HG03457 (cell line): ENCODE measurements around the gene PCCA.

Source experiments
- ATAC-seq: cut with Tn5 transposase; IDR thresholded peaks from one replicate; pipeline ENCODE4 v1.9.1; 2021; ENCODE audit warnings: moderate number of reproducible peaks; ENCODE audit not compliant: unreplicated experiment

PCCA gene

GRCh38 chr13:100458673-100459072, 369.8 kb downstream of the PCCA start:
- no peak for ATAC-seq

GRCh38 chr13:100459747-100460146, 370.9 kb downstream of the PCCA start:
- no peak for ATAC-seq

- no peak for ATAC-seq
Observed at GRCh38 chr13:100460266-100460665, 371.4 kb downstream of the PCCA start.

GRCh38 chr13:100460791-100461190, 371.9 kb downstream of the PCCA start:
- ATAC-seq: no peak

GRCh38 chr13:100461309-100462030, 372.6 kb downstream of the PCCA start:
- ATAC-seq: no peak

- ATAC-seq: no peak
Observed at GRCh38 chr13:100464006-100464405, 375.1 kb downstream of the PCCA start.

- ATAC-seq: no peak
Observed at GRCh38 chr13:100465558-100465957, 376.7 kb downstream of the PCCA start.

GRCh38 chr13:100470866-100471505, 382.1 kb downstream of the PCCA start:
- no peak for ATAC-seq

GRCh38 chr13:100473087-100473486, 384.2 kb downstream of the PCCA start:
- ATAC-seq: no peak

- no peak for ATAC-seq
Observed at GRCh38 chr13:100473501-100474044, 384.7 kb downstream of the PCCA start.

- ATAC-seq: no peak
Observed at GRCh38 chr13:100476963-100477362, 388.1 kb downstream of the PCCA start.

GRCh38 chr13:100478107-100478809, 389.4 kb downstream of the PCCA start:
- no peak for ATAC-seq

- no peak for ATAC-seq
Observed at GRCh38 chr13:100480676-100481075, 391.8 kb downstream of the PCCA start.

GRCh38 chr13:100483139-100483538, 394.2 kb downstream of the PCCA start:
- no peak for ATAC-seq

GRCh38 chr13:100483841-100484381, 395.0 kb downstream of the PCCA start:
- ATAC-seq: no peak

- no peak for ATAC-seq
Observed at GRCh38 chr13:100484702-100485101, 395.8 kb downstream of the PCCA start.

GRCh38 chr13:100485265-100485664, 396.4 kb downstream of the PCCA start:
- no peak for ATAC-seq

GRCh38 chr13:100490692-100491091, 401.8 kb downstream of the PCCA start:
- no peak for ATAC-seq

GRCh38 chr13:100491164-100491842, 402.4 kb downstream of the PCCA start:
- ATAC-seq: no peak

- no peak for ATAC-seq
Observed at GRCh38 chr13:100493418-100493817, 404.5 kb downstream of the PCCA start.

GRCh38 chr13:100495455-100495854, 406.6 kb downstream of the PCCA start:
- ATAC-seq: no peak
